PC-3 (cell line): ENCODE data around the gene AGPAT4. TPM values are rescaled to one million over a fixed set of nuclear protein-coding genes. Genes with fewer than 3 reads are reported as not detected.

Source experiments
- ATAC-seq: fragments of 200-7000 bp; cut with Tn5 transposase; 2 replicates; pipeline ENCODE4 v1.9.1; 2020; ENCODE audit warnings: mild to moderate bottlenecking, moderate library complexity
- BruUV-seq: library from RNA; stranded (reverse); fragments of 400-500 nt; replicated peaks from 2 replicates; lab custom pipeline; 2021; lab: Mats Ljungman, UMichigan
- CTCF ChIA-PET: fragments of 300-600 bp; sonication (Branson Sonifier 250); formaldehyde crosslinking; loops from one replicate; lab custom pipeline; 2022; ENCODE audit warnings: antibody characterized with exemption; lab: Charles Lee
- POLR2A ChIA-PET: fragments of 300-600 bp; sonication (Branson Sonifier 250); formaldehyde crosslinking; loops from one replicate; lab custom pipeline; 2022; ENCODE audit warnings: antibody characterized with exemption; ENCODE audit not compliant: unreplicated experiment; lab: Charles Lee
- DNase-seq: peaks from one replicate; pipeline ENCODE4 v3.0.0-alpha.2; 2015
- H2AFZ ChIP-seq: fragments of 300-600 bp; sonication (generic); 2 replicates; pipeline ENCODE4 v1.6.0; 2016; ENCODE audit warnings: antibody characterized with exemption, low read length
- H3F3A ChIP-seq: fragments of 300-600 bp; sonication (generic); one replicate; pipeline ENCODE4 v1.6.0; 2017; ENCODE audit warnings: antibody characterized with exemption, low read length, control low read depth, mild to moderate bottlenecking; ENCODE audit not compliant: unreplicated experiment
- H3K27ac ChIP-seq: fragments of 300-600 bp; sonication (generic); 2 replicates; pipeline ENCODE4 v1.5.1; 2016; ENCODE audit warnings: mild to moderate bottlenecking, low read length
- H3K27me3 ChIP-seq: fragments of 300-600 bp; sonication (generic); 2 replicates; pipeline ENCODE4 v1.6.1; 2016; ENCODE audit warnings: low read length, mixed read lengths
- H3K36me3 ChIP-seq: fragments of 300-600 bp; sonication (generic); 2 replicates; pipeline ENCODE4 v1.6.1; 2016; ENCODE audit warnings: low read depth, mixed run types, low read length, mixed read lengths
- H3K4me1 ChIP-seq: fragments of 300-600 bp; sonication (generic); 2 replicates; pipeline ENCODE4 v1.5.1; 2016; ENCODE audit warnings: low read length; ENCODE audit not compliant: insufficient read depth
- H3K4me2 ChIP-seq: fragments of 300-600 bp; sonication (generic); 2 replicates; pipeline ENCODE4 v1.6.0; 2016; ENCODE audit warnings: low read length
- H3K4me3 ChIP-seq: fragments of 300-600 bp; sonication (generic); 2 replicates; pipeline ENCODE4 v1.5.1; 2016; ENCODE audit warnings: mild to moderate bottlenecking, low read length, mixed read lengths
- H3K79me2 ChIP-seq: fragments of 300-600 bp; sonication (generic); 2 replicates; pipeline ENCODE4 v1.6.1; 2017; ENCODE audit warnings: low read length, mixed read lengths
- H3K9ac ChIP-seq: fragments of 300-600 bp; sonication (generic); 2 replicates; pipeline ENCODE4 v1.6.0; 2016; ENCODE audit warnings: mild to moderate bottlenecking, low read length
- H3K9me2 ChIP-seq: fragments of 300-600 bp; sonication (generic); replicated peaks from 2 replicates; pipeline ENCODE4 v1.6.1; 2016; ENCODE audit warnings: mixed run types, low read length, mixed read lengths
- H3K9me3 ChIP-seq: fragments of 300-600 bp; sonication (generic); 2 replicates; pipeline ENCODE4 v1.6.1; 2016; ENCODE audit warnings: low read length, mixed read lengths
- H4K20me1 ChIP-seq: fragments of 300-600 bp; sonication (generic); 2 replicates; pipeline ENCODE4 v1.6.1; 2016; ENCODE audit warnings: low read length, mixed read lengths
- EZH2 ChIP-seq: fragments of 300-600 bp; sonication (generic); IDR thresholded peaks from one replicate; pipeline ENCODE4 v1.6.1; 2017; ENCODE audit warnings: antibody characterized with exemption, mild to moderate bottlenecking, low read length; ENCODE audit not compliant: unreplicated experiment
- EZH2phosphoT487 ChIP-seq: fragments of 300-600 bp; sonication (generic); IDR thresholded peaks from 2 replicates; pipeline ENCODE4 v1.6.1; 2018; ENCODE audit warnings: mild to moderate bottlenecking, antibody characterized with exemption, low read length, borderline replicate concordance
- intact Hi-C: fragments of 100-400 bp; cut with micrococcal nuclease; formaldehyde crosslinking; loops from 2 replicates; pipeline ENCODE4 v1.9.0; 2023
- total RNA-seq: library from RNA; depleted of rRNA; stranded (reverse); fragments of >200 nt; gene quantifications from 2 replicates; pipeline ENCODE4 v1.2.3, GENCODE V29; 2014
- TF ChIP-seq, protein P1 (sequence below): fragments of 300-600 bp; sonication (generic); conservative IDR thresholded peaks from 2 replicates; pipeline ENCODE4 v1.5.1; 2017; ENCODE audit warnings: antibody characterized with exemption, low read depth, mild to moderate bottlenecking, low read length

The AGPAT4 gene
- total RNA-seq, 1 experiment from 2014 or later = 3.8 TPM

- peaks cover 58% of the 10 kb centered on the region for H3K36me3 ChIP-seq
Measured at GRCh38 chr6:161109366-161109765, 164.5 kb downstream of the AGPAT4 start.

GRCh38 chr6:161108916-161109315 is 164.9 kb downstream of the AGPAT4 start:
- no peaks in the 10 kb centered on the region for H3K27me3 ChIP-seq
- H4K20me1 ChIP-seq = no peaks in the 10 kb centered on the region
- H2AFZ ChIP-seq = no peak overlapping the region
- CTCF ChIA-PET = no interaction called here
- intact Hi-C loops = no loop called here
- no peak for ATAC-seq
- no peak overlapping the region for H3K9ac ChIP-seq
- no peaks in the 10 kb centered on the region for H3K9me3 ChIP-seq
- no peaks in the 10 kb centered on the region for H3K9me2 ChIP-seq
- H3K4me2 ChIP-seq = no peak overlapping the region
- H3K36me3 ChIP-seq = peaks cover 54% of the 10 kb centered on the region
- H3K4me3 ChIP-seq = no peak overlapping the region
- POLR2A ChIA-PET = no interaction called here
- peaks cover 23% of the 10 kb centered on the region for H3K4me1 ChIP-seq
- TF ChIP-seq EZH2 (no peak), EZH2phosphoT487 (no peak)
- TF ChIP-seq, protein P1, sequence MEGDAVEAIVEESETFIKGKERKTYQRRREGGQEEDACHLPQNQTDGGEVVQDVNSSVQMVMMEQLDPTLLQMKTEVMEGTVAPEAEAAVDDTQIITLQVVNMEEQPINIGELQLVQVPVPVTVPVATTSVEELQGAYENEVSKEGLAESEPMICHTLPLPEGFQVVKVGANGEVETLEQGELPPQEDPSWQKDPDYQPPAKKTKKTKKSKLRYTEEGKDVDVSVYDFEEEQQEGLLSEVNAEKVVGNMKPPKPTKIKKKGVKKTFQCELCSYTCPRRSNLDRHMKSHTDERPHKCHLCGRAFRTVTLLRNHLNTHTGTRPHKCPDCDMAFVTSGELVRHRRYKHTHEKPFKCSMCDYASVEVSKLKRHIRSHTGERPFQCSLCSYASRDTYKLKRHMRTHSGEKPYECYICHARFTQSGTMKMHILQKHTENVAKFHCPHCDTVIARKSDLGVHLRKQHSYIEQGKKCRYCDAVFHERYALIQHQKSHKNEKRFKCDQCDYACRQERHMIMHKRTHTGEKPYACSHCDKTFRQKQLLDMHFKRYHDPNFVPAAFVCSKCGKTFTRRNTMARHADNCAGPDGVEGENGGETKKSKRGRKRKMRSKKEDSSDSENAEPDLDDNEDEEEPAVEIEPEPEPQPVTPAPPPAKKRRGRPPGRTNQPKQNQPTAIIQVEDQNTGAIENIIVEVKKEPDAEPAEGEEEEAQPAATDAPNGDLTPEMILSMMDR = no peak
- BruUV-seq = no TSS peak
- H3K27ac ChIP-seq = no peak overlapping the region
- DNase-seq = no peak
- no peaks in the 10 kb centered on the region for H3K79me2 ChIP-seq
- peaks cover 3% of the 10 kb centered on the region for H3F3A ChIP-seq

More at GRCh38 chr6:161109366-161109765, 164.5 kb downstream of the AGPAT4 start:
- Histone ChIP-seq H3F3A (peaks cover 3% of the 10 kb centered on the region), H3K79me2 (no peaks in the 10 kb centered on the region), H3K4me1 (peaks cover 23% of the 10 kb centered on the region), H3K27me3 (no peaks in the 10 kb centered on the region), H3K4me2 (no peak overlapping the region), H3K27ac (no peak overlapping the region), H3K9me2 (no peaks in the 10 kb centered on the region), H4K20me1 (no peaks in the 10 kb centered on the region), H3K9ac (no peak overlapping the region), H3K9me3 (no peaks in the 10 kb centered on the region), H2AFZ (no peak overlapping the region), H3K4me3 (no peak overlapping the region)
- ATAC-seq (no peak), DNase-seq (no peak)
- intact Hi-C loops = no loop called here
- no peak for TF ChIP-seq EZH2phosphoT487
- TF ChIP-seq, protein P1 = no peak
- TF ChIP-seq EZH2 = no peak
- POLR2A ChIA-PET = no interaction called here
- CTCF ChIA-PET = no interaction called here
- BruUV-seq = no TSS peak

DNA sequence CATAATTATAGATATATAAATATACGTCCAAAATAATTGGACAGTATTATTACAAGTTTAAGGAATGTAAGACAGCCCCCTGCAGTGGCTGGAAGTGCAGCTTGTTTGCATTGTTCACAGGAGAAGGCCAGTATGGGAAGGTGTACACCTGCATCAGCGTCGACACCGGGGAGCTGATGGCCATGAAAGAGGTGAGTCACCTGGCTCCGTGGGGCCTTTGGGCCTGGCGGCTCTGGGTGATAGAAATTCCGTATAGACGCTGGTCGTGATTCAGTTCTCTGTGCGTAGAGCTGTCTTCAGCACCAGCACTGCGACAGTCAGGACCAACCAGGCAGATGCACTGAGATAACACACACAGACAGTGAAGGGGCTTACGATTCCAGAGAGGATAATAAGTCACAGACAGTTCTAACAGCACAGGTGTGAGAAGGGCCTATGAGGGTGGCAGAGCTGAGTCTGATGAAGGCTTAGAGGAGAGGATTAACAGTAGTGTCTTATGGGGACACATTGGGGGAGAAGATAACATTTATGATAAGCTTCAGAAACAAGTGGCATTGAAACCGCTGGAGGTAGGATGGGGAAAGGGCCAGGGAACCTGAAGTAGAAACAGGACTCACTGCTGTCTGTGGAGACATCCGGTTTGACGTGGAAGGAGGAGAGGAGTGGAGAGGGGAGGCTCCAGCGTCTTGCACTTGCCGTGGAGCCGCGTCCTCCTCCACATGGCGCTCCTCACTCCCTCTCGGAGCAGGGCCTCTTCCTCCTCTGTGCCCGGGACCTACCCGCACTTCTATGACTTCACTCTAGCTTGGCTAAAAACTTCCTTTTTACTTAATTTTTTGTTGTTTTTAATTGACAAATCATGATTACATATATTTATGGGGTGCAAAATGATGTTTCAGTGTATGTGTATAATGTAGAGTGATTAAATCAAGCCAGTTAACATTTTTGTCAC is 165.8 kb downstream of the AGPAT4 start:
- H3K36me3 ChIP-seq = peaks cover 57% of the 10 kb centered on the region
- no peak for TF ChIP-seq EZH2phosphoT487
- TF ChIP-seq EZH2 = no peak
- TF ChIP-seq, protein P1 = no peak
- H3K9me2 ChIP-seq = no peaks in the 10 kb centered on the region
- no peaks in the 10 kb centered on the region for H3K79me2 ChIP-seq
- H3K4me1 ChIP-seq = peaks cover 23% of the 10 kb centered on the region
- H3K27me3 ChIP-seq = no peaks in the 10 kb centered on the region
- ChIA-PET CTCF (no interaction called here), POLR2A (no interaction called here)
- ATAC-seq (no peak), DNase-seq (no peak)
- intact Hi-C loops = no loop called here
- H3K9me3 ChIP-seq = no peaks in the 10 kb centered on the region
- H2AFZ ChIP-seq = no peak overlapping the region
- BruUV-seq = no TSS peak
- H3K27ac ChIP-seq = no peak overlapping the region
- H3K4me2 ChIP-seq = no peak overlapping the region
- H3K4me3 ChIP-seq = no peak overlapping the region
- H3F3A ChIP-seq = peaks cover 3% of the 10 kb centered on the region
- no peak overlapping the region for H3K9ac ChIP-seq
- H4K20me1 ChIP-seq = no peaks in the 10 kb centered on the region
